Stimulated activated CD8-positive, alpha-beta memory T cell treated with anti-CD3 and anti-CD28 coated beads, Interleukin-7, amount 100 ng/mL, for 48 hours (primary cell): Measurements from ENCODE around the gene BTBD8.
"Not testable (repeated sequence)": the region's sequence is repeated elsewhere in the genome, so short reads cannot be mapped to it uniquely, and the experiment has no call there.

Source experiments
- DNase-seq, 2 donors: peaks; one replicate each; pipeline ENCODE4 v3.0.0-alpha.2; 2020; ENCODE audit warnings: low read depth in 1 of 2; ENCODE audit errors: extremely low read depth in 1 of 2

The BTBD8 gene

DNA sequence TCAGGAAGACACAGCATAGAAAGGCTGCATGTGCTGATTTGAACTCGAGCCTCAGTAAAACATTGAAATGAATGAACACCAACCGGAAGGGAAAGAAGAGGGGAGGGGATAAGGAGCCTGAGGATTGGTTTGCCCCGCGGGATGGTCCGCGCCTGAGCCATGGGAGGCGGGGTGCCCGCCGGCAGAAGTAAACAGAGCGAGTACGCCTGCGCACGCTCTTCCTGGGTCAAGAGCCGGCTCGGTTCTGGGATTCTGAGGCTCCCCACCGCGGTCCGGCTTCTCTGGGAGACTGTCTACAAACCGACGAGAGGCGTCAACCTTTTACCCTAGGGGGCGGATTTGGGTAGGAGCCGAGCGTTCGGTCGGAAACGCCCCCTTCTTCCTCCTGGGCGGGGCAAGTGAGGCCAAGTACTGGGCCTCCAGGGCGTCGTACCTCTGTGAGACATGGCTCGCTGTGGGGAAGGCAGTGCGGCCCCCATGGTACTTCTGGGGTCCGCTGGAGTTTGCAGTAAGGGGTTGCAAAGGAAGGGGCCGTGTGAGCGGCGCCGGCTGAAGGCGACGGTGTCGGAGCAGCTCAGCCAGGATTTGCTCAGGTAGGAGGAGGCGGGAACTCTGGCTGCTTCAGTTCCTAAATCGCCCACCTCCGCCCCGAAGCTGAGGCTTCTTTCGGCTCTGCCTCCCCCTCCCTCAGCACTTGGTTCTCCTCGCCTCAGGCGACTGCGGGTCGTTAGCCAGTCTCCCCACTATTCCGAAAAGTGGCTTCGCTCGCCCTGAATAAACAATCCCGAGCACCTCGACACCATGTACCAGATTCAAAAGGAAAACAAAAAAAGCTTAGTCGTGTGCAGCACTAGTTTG is at the start of gene BTBD8:
Gene BTBD8, plus strand, starts transcription at position 218 of the 858 bp plus-strand sequence. Its CDS starts 227 bp downstream, at position 445.
- DNase-seq, result peak; percentile 61 to 78

- no peak for DNase-seq
Observed at GRCh38 chr1:92030656-92031107, 49.5 kb upstream of the BTBD8 start.

DNA sequence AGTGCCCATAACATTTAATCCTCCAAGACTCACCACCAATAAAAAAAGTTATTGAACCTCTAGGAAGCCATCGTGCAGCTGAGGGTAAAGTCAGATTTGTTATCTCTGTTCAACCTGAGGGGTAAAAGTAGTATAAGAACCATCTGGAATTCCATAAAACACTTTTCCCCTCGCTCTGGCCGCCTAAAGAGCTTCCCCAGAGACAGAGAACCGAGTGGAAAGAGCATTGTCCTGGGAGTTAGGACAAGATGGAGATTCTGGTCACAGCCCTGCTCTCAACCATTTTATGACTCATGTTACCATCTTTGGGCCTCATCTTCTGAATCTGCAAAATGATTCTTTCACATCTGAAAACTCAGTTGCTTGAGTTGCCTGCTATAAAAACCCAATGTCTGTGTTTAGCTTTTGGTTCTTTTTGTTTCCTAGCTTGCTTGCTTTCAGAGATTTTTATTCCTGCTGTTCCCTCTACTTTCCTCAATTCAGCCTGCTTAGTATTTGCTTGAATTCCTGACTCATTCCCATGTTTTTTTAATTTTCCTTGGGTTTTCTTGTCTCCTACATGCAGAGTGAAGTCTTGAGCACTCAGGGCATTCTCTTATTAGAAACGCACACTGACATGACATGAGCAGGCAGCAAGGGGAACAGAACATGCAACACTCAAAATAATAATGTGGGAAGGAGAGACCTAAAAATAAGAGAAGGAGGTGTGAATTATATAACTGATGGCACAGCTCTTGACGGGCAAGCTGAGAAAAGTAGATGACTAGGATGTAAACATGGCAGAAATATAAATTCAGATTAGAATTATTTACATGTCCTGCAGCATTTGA is 48.6 kb upstream of the BTBD8 start:
- no peak for DNase-seq

GRCh38 chr1:92037400-92037799 is 42.7 kb upstream of the BTBD8 start:
- DNase-seq, result no peak

GRCh38 chr1:92038695-92039346 is 41.3 kb upstream of the BTBD8 start:
- DNase-seq, result no peak

GRCh38 chr1:92040971-92041370 is 39.2 kb upstream of the BTBD8 start:
- DNase-seq, result no peak

- DNase-seq, result no peak
Observed at GRCh38 chr1:92043621-92044020, 36.5 kb upstream of the BTBD8 start.

DNA sequence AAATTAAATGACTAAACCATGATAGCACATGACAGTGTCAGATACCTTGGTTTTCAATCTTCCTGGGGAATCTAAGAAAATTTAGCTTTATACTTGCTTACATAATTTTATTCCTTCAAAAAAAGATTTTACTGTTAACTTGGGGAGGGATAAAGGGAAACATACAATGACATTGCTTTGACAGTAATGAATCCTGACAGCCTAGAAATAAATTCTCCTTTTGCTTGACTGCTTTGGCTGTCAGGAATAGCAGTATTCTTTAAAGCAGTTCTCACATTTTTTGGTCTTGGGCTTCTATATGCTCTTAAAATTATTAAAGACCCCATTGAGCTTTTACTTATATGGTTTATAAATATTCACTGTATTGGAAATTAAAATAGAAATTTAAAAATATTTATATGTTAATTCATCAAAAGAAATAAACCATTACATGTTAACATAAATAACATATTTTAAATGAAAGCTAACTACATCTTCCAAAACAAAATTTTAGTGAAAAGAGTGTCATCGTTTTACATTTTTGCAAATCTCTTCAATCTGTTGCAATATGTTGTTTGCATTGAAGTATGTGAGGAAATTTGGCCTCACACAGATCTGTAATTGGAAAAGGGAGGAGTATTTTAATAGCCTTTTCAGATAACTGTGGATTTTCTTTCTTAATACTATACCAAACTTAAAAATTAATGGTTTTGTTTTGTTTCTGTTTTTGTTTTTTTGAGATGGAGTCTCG is 34.2 kb upstream of the BTBD8 start:
- DNase-seq, result no peak

DNA sequence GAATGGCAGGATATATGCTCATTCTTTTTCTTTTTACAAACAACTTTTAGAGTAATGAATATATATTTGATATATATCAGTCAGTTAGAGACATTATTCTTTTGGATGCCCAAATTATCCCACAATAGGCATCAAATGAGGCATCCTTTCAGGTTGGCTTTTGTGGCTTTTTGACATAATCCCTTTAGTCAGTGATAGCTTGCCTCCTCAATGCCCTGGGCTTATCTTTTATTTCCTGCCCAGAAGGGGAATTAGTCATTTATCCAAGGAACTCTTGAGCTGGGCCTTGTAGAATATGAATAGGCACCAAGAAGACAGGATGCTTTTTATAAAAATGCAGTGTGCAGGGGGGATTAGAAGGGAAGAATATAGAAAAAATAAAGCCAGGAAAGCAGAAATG is 28.2 kb upstream of the BTBD8 start:
- DNase-seq, result no peak

- DNase-seq, result no peak
Observed at GRCh38 chr1:92065042-92065441, 15.1 kb upstream of the BTBD8 start.

GRCh38 chr1:92066321-92066720 is 13.8 kb upstream of the BTBD8 start:
- DNase-seq, result no peak

DNA sequence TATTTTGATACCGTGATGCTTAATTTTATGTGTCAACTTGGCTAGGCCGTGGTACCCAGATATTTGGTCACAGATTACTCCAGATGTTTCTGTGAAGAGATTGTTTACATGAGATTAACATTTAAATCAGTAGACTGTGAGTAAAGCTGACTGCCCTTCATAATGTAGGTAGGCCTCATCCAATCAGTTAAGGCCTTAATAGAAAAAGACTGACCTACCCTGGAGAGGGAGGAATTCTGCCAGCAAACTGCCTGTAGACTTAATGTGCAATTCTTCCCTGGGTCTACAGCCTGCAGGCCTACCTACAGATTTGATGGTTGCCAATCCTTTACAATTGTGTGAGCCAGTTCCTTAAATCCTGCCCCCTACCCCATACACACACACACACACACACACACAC is 9.3 kb upstream of the BTBD8 start:
- DNase-seq, result no peak

- not testable (repeated sequence) for DNase-seq
Observed at GRCh38 chr1:92074446-92074845, 5.7 kb upstream of the BTBD8 start.

DNA sequence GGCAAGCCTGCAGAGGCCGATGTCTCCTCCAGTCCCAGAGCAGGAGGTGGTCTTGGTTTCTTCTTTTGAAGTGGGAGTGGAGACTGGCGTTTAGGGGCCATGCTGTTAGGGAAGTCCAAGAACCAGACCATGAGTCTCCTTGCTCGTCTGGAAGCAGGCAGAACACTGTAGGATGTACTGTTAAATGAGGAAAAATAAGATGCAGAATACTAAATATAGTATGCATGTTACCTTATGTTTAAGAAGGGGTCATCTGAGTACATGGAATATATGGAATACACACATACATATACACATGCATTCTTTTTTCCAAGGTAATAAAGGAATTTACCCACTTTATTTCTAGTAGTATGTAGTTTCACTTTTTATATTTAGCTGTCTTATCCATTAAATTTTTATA is 4.8 kb upstream of the BTBD8 start, which contains the start of gene SETSIP:
Gene SETSIP, minus strand, starts transcription at position 101 of the 400 bp plus-strand sequence. Its CDS starts 0 bp downstream, at position 101.
- DNase-seq, result no peak

DNA sequence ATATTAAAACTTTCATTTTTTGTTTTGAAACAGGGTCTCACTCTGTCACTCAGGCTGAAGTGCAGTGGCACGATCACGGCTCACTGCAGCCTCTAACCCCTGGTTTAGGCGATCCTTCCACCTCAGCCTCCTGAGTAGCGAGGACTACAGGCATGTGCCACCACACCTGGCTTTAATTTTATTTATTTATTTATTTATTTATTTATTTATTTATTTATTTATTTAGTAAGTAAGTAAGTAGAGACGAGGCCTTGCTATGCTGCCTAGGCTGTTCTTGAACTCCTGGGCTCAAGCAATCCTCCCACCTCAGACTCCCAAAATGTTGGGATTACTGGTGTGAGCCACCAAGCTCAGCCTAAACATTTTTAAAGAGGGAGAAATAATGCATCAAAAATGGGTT is 3.8 kb upstream of the BTBD8 start:
- DNase-seq, result no peak

DNA sequence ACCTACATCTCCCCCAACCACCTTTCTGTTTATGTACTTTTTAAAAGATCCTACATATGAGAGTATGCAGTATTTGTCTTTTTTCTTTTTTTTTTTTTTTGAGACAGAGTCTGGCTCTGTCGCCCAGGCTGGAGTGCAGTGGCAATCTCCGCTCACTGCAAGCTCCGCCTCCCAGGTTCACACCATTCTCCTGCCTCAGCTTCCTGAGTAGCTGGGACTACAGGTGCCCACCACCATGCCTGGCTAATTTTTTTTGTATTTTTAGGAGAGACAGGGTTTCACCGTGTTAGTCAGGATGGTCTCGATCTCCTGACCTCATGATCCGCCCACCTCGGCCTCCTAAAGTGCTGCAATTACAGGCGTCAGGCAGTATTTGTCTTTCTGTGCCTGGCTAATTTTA is 2.1 kb upstream of the BTBD8 start:
- DNase-seq, result not testable (repeated sequence)

DNA sequence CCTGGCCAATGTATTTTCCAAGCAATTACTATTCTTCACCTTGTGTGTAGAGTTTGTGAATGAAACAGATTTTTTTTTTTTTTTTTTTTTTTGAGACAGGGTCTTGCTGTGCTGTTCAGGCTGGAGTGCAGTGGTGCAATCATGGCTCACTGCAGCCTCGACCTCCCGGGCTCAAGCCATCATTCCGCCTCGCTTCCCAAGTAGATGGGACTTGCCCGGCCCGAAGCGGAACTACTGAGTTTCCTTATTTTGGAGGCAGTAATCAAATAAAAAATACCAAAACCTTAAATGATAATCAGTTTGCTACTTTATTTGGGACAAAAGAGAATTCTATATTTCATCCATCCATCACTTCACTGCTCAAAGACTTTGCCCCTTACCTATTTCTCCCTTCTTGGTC is 704 bp upstream of the BTBD8 start:
- DNase-seq, result no peak

DNA sequence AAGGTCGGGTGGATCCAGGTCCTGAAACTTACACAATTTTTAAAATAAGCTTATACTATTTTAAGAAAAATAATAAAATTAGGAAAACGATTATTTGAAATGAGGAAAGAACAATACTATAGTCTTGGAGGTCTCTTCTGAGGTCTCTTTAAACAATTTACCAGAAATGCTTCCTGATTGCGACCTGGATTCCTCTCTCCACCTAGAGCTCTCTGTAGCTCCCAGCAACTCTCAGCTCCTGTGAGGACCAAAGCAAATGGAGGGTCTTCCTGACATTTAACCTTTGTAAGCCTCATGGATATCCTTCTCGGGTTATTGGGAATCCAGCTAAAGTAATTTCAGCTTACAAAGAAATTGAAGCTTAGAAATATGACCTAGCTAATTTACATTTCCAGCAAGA is 886 bp downstream of the BTBD8 start:
- DNase-seq, result no peak

DNA sequence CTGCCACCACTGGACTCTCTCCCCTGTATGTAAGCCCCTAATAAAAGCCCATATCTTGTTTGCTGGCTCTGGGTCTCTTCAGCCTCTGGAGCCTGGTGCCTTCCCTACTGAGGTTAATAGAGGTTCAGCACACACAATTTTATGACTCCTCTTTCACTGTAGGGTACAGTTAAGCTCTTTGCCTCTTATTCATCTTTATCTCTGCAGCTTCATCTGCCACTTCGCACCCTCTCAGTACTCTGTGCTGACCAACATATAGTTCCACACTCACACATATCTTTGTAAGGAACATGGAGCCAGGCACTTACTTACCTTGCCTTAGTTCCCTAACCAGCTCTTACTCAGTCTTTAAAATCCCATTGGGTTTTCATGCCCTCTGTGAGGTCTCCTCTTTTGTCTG is 4.5 kb downstream of the BTBD8 start:
- DNase-seq, result no peak

GRCh38 chr1:92085727-92086126 is 5.6 kb downstream of the BTBD8 start:
- DNase-seq, result no peak

- no peak for DNase-seq
Observed at GRCh38 chr1:92087542-92087941, 7.4 kb downstream of the BTBD8 start.
